Neuronal stem cell (in vitro differentiated cells): Measurements from ENCODE around the gene NAV2.

Experiments
- DNase-seq: peaks from one replicate; pipeline ENCODE4 v3.0.0-alpha.2; 2013; ENCODE audit warnings: low spot score
- H2AFZ ChIP-seq: one replicate; pipeline ENCODE4 v1.6.1; 2013; ENCODE audit warnings: mild to moderate bottlenecking, low read length, inconsistent platforms
- H2AK5ac ChIP-seq: 2 replicates; pipeline ENCODE4 v1.6.1; 2013; ENCODE audit warnings: low read depth, mild to moderate bottlenecking, inconsistent platforms, low read length, moderate library complexity, mixed read lengths
- H2BK120ac ChIP-seq: 2 replicates; pipeline ENCODE4 v1.6.1; 2013; ENCODE audit warnings: low read depth, mild to moderate bottlenecking, inconsistent platforms, low read length, moderate library complexity, mixed read lengths
- H2BK12ac ChIP-seq: one replicate; pipeline ENCODE4 v1.6.1; 2013; ENCODE audit warnings: low read length, inconsistent platforms
- H2BK15ac ChIP-seq: 2 replicates; pipeline ENCODE4 v1.6.1; 2013; ENCODE audit warnings: mild to moderate bottlenecking, low read length, inconsistent platforms, mixed read lengths
- H2BK5ac ChIP-seq: one replicate; pipeline ENCODE4 v1.6.1; 2013; ENCODE audit warnings: inconsistent platforms, mild to moderate bottlenecking, low read length, moderate library complexity
- H3K14ac ChIP-seq: one replicate; pipeline ENCODE4 v1.6.1; 2013; ENCODE audit warnings: low read length, inconsistent platforms
- H3K18ac ChIP-seq: 2 replicates; pipeline ENCODE4 v1.6.1; 2013; ENCODE audit warnings: low read length, inconsistent platforms
- H3K23ac ChIP-seq: 2 replicates; pipeline ENCODE4 v1.6.1; 2013; ENCODE audit warnings: low read depth, mild to moderate bottlenecking, mixed read lengths, low read length, inconsistent platforms; ENCODE audit not compliant: poor library complexity
- H3K27ac ChIP-seq: replicated peaks from 3 replicates; pipeline ENCODE4 v1.5.1; 2013; ENCODE audit warnings: low read length, inconsistent platforms
- H3K27me3 ChIP-seq, 3 experiments: 2 replicates each; pipeline ENCODE4 v1.6.1; 2013; ENCODE audit warnings: low read length in 3 of 3, mild to moderate bottlenecking in 2 of 3, inconsistent platforms in 1 of 3, low read depth in 1 of 3, mixed read lengths in 1 of 3, moderate library complexity in 1 of 3; ENCODE audit not compliant: control insufficient read depth in 3 of 3, insufficient read depth in 3 of 3
- H3K36me3 ChIP-seq, 2 donors: replicated peaks in 1 of 2; 2 replicates each; pipeline ENCODE4 v1.6.1; 2013; ENCODE audit warnings: low read length in 2 of 2; ENCODE audit not compliant: control insufficient read depth in 2 of 2, insufficient read depth in 2 of 2
- H3K4ac ChIP-seq: 2 replicates; pipeline ENCODE4 v1.6.1; 2013; ENCODE audit warnings: inconsistent platforms, mild to moderate bottlenecking, low read length, moderate library complexity
- H3K4me1 ChIP-seq, 2 donors: 1 replicate in 1 of 2; 2 replicates in 1 of 2; pipeline ENCODE4 v1.6.1; 2013; ENCODE audit warnings: low read length in 2 of 2, low read depth in 1 of 2; ENCODE audit not compliant: control insufficient read depth in 2 of 2, insufficient read depth in 1 of 2
- H3K4me2 ChIP-seq: one replicate; pipeline ENCODE4 v1.6.1; 2013; ENCODE audit warnings: mild to moderate bottlenecking, low read length, inconsistent platforms; ENCODE audit not compliant: insufficient read depth, poor library complexity, severe bottlenecking
- H3K4me3 ChIP-seq, 2 donors: 2 replicates each; pipeline ENCODE4 v1.5.1; 2013; ENCODE audit warnings: low read length in 2 of 2, mild to moderate bottlenecking in 2 of 2, inconsistent platforms in 1 of 2, moderate library complexity in 1 of 2
- H3K79me1 ChIP-seq: one replicate; pipeline ENCODE4 v1.6.1; 2013; ENCODE audit warnings: low read depth, mild to moderate bottlenecking, inconsistent platforms, low read length, moderate library complexity
- H3K9ac ChIP-seq: one replicate; pipeline ENCODE4 v1.6.1; 2013; ENCODE audit warnings: mild to moderate bottlenecking, low read depth, low read length, inconsistent platforms; ENCODE audit not compliant: poor library complexity
- H3K9me3 ChIP-seq, 2 donors: replicated peaks in 1 of 2; 2 replicates each; pipeline versions ENCODE3 to v1.6.1; 2013; ENCODE audit warnings: low read length in 2 of 2, mild to moderate bottlenecking in 2 of 2, inconsistent platforms in 1 of 2, low read depth in 1 of 2, mixed read lengths in 1 of 2, moderate library complexity in 1 of 2; ENCODE audit not compliant: control insufficient read depth in 2 of 2, insufficient read depth in 1 of 2
- H4K8ac ChIP-seq: one replicate; pipeline ENCODE4 v1.6.1; 2013; ENCODE audit warnings: low read depth, mild to moderate bottlenecking, inconsistent platforms, low read length, moderate library complexity
- H4K91ac ChIP-seq: one replicate; pipeline ENCODE4 v1.6.1; 2013; ENCODE audit warnings: low read length, low read depth, mild to moderate bottlenecking, inconsistent platforms; ENCODE audit not compliant: poor library complexity
- WGBS, 2 donors: extraction: QIAGEN DNeasy Blood & Tissue Kit; methylation state at CpG; one replicate each; pipeline ENCODE4 v1.1.7; 2013; ENCODE audit warnings: missing lambda C conversion rate in 2 of 2, mixed read lengths in 1 of 2; ENCODE audit not compliant: insufficient read length in 2 of 2, insufficient replicate concordance in 1 of 2; ENCODE audit errors: extremely low coverage in 2 of 2; 5-methylcytosine and 5-hydroxymethylcytosine counted together

NAV2 gene

DNA sequence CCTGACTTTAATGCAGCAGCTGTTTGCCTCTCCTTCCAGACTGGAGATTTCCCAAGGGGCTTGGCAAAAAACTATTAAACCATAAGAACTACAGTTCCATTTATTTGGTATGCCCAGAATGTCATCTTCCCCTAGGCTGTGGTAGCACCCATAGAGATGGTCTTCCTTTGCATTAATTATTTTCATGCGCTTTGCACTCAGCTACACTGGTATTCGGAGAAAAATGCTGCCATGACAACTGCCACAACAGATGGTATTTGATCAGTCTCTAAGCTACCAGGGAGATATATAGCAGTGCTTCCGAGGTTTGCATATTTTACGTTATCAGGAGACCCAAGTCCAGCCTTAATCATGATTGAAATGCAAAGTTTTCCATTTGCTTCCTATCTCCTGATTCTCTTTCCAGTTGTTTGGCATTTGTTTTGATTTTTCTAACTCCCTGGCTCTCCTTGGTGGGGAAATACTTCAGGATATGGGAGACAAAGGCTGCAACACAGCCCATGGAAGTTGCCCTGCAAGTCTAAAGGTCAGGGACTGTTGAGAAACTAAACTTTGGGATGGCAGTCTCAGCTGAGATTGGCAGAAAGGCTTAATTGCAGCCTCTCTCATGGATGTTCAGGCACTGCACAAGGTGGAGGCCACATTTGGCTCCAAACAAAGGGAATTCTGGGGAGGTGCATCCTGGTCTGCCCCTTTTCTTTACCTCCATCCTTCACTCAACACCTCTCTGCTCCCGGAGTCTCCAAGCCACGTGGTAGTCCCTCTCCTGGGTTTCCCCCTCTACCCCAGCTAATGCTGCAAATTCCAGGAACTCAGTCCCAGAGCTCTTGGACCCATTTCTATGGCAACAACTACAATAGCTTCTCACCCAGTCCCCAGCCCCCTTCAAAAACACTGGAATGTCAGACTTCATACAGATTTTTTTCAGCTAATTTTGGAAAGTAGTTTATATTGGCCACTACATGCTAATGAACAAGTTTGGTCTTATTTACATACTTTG is 151.8 kb downstream of the NAV2 start:
- DNase-seq, result no peak
- Histone ChIP-seq H3K4me1 (peaks cover 17 to 32% of the 10 kb centered on the region in 2 donors), H3K14ac (no peak overlapping the region), H2BK5ac (no peak overlapping the region), H3K9ac (no peak overlapping the region), H3K27ac (no peak overlapping the region), H3K23ac (no peak overlapping the region), H4K91ac (no peak overlapping the region), H3K79me1 (no peaks in the 10 kb centered on the region), H2BK120ac (no peak overlapping the region), H3K4me3 (no peak overlapping the region), H4K8ac (no peak overlapping the region), H2BK15ac (no peak overlapping the region), H3K4me2 (no peak overlapping the region), H3K18ac (no peak overlapping the region), H2BK12ac (no peak overlapping the region), H2AK5ac (no peak overlapping the region), H3K9me3 (no peaks in the 10 kb centered on the region), H2AFZ (peak overlapping the region; percentile 39), H3K27me3 (no peaks in the 10 kb centered on the region), H3K4ac (no peak overlapping the region), H3K36me3 (no peaks in the 10 kb centered on the region)
- WGBS, 2 donors, result no CpG with 5 or more reads among the region's 6 CpGs

DNA sequence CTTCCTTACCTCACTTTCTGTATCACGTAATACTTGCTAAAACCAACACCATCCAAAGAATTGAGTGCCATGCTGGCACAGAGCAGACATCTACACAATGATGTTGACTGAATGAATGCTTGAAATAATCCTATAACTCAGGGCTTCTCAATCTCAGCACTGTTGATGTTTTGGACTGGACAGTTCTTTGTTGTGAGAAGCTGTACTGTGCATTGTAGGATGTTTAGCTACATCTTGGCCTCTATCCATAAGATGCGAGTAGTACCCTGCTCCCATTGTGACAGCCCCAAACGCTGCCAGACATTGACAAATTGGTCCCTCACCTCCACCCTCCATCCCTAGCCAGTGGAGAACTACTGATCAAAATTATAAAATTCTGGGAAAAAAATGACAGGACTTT is 153.4 kb downstream of the NAV2 start:
- DNase-seq, result no peak
- H2BK12ac ChIP-seq, result no peak overlapping the region
- no peak overlapping the region for H3K9ac ChIP-seq
- no peak overlapping the region for H3K4me2 ChIP-seq
- no peak overlapping the region for H2BK5ac ChIP-seq
- no peak overlapping the region for H3K14ac ChIP-seq
- no peak overlapping the region for H2BK15ac ChIP-seq
- no peaks in the 10 kb centered on the region for H3K79me1 ChIP-seq
- H2BK120ac ChIP-seq, result no peak overlapping the region
- H2AFZ ChIP-seq, result no peak overlapping the region
- no peak overlapping the region for H3K23ac ChIP-seq
- no peak overlapping the region for H4K91ac ChIP-seq
- peaks cover 20 to 32% of the 10 kb centered on the region in 2 donors for H3K4me1 ChIP-seq
- H3K27ac ChIP-seq, result no peak overlapping the region
- H3K36me3 ChIP-seq, result peaks cover 0 to under 1% of the 10 kb centered on the region in 2 donors
- H3K4me3 ChIP-seq, result no peak overlapping the region
- no peak overlapping the region for H3K18ac ChIP-seq
- H3K4ac ChIP-seq, result no peak overlapping the region
- no peak overlapping the region for H2AK5ac ChIP-seq
- WGBS, 2 donors, result no CpG with 5 or more reads among the region's 3 CpGs
- H3K9me3 ChIP-seq, result no peaks in the 10 kb centered on the region
- H3K27me3 ChIP-seq, result no peaks in the 10 kb centered on the region
- no peak overlapping the region for H4K8ac ChIP-seq

- H2BK12ac ChIP-seq, result no peak overlapping the region
- H3K18ac ChIP-seq, result no peak overlapping the region
- no peak overlapping the region for H3K4me3 ChIP-seq
- no peak overlapping the region for H2AFZ ChIP-seq
- H3K36me3 ChIP-seq, result peaks cover 0 to 5% of the 10 kb centered on the region in 2 donors
- H3K14ac ChIP-seq, result no peak overlapping the region
- H3K27me3 ChIP-seq, result no peaks in the 10 kb centered on the region
- DNase-seq, result no peak
- no peak overlapping the region for H4K8ac ChIP-seq
- no peak overlapping the region for H2BK15ac ChIP-seq
- H3K27ac ChIP-seq, result no peak overlapping the region
- H4K91ac ChIP-seq, result no peak overlapping the region
- no peak overlapping the region for H2AK5ac ChIP-seq
- H2BK120ac ChIP-seq, result no peak overlapping the region
- H3K4me1 ChIP-seq, result peaks cover 20 to 32% of the 10 kb centered on the region in 2 donors
- H3K4ac ChIP-seq, result no peak overlapping the region
- no peak overlapping the region for H3K4me2 ChIP-seq
- no peaks in the 10 kb centered on the region for H3K9me3 ChIP-seq
- H3K9ac ChIP-seq, result no peak overlapping the region
- no peaks in the 10 kb centered on the region for H3K79me1 ChIP-seq
- H2BK5ac ChIP-seq, result no peak overlapping the region
- no peak overlapping the region for H3K23ac ChIP-seq
- WGBS, 2 donors, result no CpG with 5 or more reads among the region's 4 CpGs
These were observed 153.9 kb downstream of the NAV2 start for GRCh38 chr11:19866521-19866920.

DNA sequence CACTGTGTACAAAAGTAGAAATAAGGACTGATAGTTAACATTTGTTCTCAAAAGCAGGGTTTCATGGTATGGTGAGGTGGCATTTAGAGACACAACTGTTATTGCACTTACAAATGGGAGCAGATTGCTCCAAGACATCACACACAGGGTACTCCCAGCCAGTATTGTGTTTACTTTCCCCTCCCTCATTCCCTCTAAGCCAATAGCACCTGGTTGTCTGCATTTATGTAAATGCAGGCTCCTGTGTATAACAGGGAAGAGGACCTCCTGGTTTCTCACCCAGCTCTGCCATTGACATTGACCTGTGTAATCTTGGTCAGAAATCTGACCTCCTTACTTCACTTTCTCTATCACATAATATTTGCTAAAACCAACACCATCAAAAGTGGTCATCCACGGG is 154.4 kb downstream of the NAV2 start:
- H3K4me2 ChIP-seq, result no peak overlapping the region

More for the DNA sequence above, 154.4 kb downstream of the NAV2 start:
- Histone ChIP-seq H3K18ac (no peak overlapping the region), H3K79me1 (no peaks in the 10 kb centered on the region), H2AK5ac (no peak overlapping the region), H3K27ac (no peak overlapping the region), H2BK120ac (no peak overlapping the region), H2BK5ac (no peak overlapping the region), H3K4ac (no peak overlapping the region), H3K14ac (no peak overlapping the region), H3K4me1 (peaks cover 20 to 32% of the 10 kb centered on the region in 2 donors), H4K8ac (no peak overlapping the region), H2AFZ (no peak overlapping the region), H3K27me3 (no peaks in the 10 kb centered on the region), H4K91ac (no peak overlapping the region), H3K23ac (no peak overlapping the region), H3K9me3 (no peaks in the 10 kb centered on the region), H3K9ac (no peak overlapping the region), H2BK15ac (no peak overlapping the region), H2BK12ac (no peak overlapping the region), H3K36me3 (peaks cover 0 to 8% of the 10 kb centered on the region in 2 donors), H3K4me3 (no peak overlapping the region)
- WGBS, 2 donors, result no CpG with 5 or more reads among the region's 1 CpG
- DNase-seq, result no peak
